Activated T-helper 2 cell treated with anti-CD3 and anti-CD28 coated beads, Interferon-gamma antibody, Interleukin-2, Interleukin-4, amounts not matched to agents 10 μg/mL and 5 μg/mL and 100 μg/mL, durations not matched to agents 14 hours and 24 hours and 36 hours (primary cell): Measurements from ENCODE around the gene GNRH2. TPM values are rescaled to one million over a fixed set of nuclear protein-coding genes. Genes with fewer than 3 reads are reported as not detected.
"Not testable (repeated sequence)": the region's sequence is repeated elsewhere in the genome, so short reads cannot be mapped to it uniquely, and the experiment has no call there.

Experiments
- DNase-seq: peaks from one replicate; pipeline ENCODE4 v3.0.0; 2021; ENCODE audit warnings: low spot score
- H3K27ac Mint-ChIP-seq: one replicate; pipeline ENCODE4 v1.8.0; 2021; ENCODE audit warnings: mixed read lengths
- H3K27me3 Mint-ChIP-seq: one replicate; pipeline ENCODE4 v1.8.0; 2021; ENCODE audit warnings: low read depth, mixed read lengths
- H3K36me3 Mint-ChIP-seq: one replicate; pipeline ENCODE4 v1.8.0; 2021; ENCODE audit warnings: low read depth, mixed read lengths
- H3K4me1 Mint-ChIP-seq: one replicate; pipeline ENCODE4 v1.8.0; 2021; ENCODE audit warnings: low read depth, mixed read lengths
- H3K4me3 Mint-ChIP-seq: one replicate; pipeline ENCODE4 v1.8.0; 2021; ENCODE audit warnings: low read depth, mild to moderate bottlenecking, moderate library complexity, mixed read lengths
- H3K9me3 Mint-ChIP-seq: one replicate; pipeline ENCODE4 v1.8.0; 2021; ENCODE audit warnings: mixed read lengths
- intact Hi-C: fragments of 100-400 bp; cut with micrococcal nuclease; formaldehyde crosslinking; loops from one replicate; pipeline ENCODE4 v1.15.1; 2023
- total RNA-seq: library from RNA; stranded (reverse); gene quantifications from 2 replicates; pipeline ENCODE4 v1.2.3, GENCODE V29; 2022

GNRH2 gene
- total RNA-seq, 1 donor from 2014 or later: 3.7 TPM

DNA sequence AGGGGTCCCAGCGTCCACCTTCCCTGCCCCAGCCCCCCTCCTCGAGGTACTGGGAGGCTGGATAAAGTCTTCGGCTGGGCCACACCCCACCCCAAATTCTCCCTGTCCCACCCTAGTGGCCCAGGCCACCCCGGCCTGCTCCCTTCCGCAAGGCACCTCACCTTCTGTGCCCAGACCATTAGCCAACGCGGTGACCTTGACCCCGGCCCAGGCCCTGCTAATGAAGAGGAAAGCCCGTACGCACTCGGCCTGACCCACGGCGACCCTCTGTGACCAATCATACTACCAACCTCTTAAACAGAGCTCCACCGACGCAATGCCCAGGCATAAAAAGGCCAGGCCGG, 27.8 kb downstream of the GNRH2 start:
- H3K27me3 Mint-ChIP-seq: peaks cover 11% of the 10 kb centered on the region
- no peak for DNase-seq
- H3K27ac Mint-ChIP-seq: no peak overlapping the region
- no peaks in the 10 kb centered on the region for H3K9me3 Mint-ChIP-seq
- peak overlapping the region; percentile 84 for H3K4me3 Mint-ChIP-seq
- intact Hi-C loops: no loop called here
- peaks cover 4% of the 10 kb centered on the region for H3K36me3 Mint-ChIP-seq
- H3K4me1 Mint-ChIP-seq: peaks cover 17% of the 10 kb centered on the region

DNA sequence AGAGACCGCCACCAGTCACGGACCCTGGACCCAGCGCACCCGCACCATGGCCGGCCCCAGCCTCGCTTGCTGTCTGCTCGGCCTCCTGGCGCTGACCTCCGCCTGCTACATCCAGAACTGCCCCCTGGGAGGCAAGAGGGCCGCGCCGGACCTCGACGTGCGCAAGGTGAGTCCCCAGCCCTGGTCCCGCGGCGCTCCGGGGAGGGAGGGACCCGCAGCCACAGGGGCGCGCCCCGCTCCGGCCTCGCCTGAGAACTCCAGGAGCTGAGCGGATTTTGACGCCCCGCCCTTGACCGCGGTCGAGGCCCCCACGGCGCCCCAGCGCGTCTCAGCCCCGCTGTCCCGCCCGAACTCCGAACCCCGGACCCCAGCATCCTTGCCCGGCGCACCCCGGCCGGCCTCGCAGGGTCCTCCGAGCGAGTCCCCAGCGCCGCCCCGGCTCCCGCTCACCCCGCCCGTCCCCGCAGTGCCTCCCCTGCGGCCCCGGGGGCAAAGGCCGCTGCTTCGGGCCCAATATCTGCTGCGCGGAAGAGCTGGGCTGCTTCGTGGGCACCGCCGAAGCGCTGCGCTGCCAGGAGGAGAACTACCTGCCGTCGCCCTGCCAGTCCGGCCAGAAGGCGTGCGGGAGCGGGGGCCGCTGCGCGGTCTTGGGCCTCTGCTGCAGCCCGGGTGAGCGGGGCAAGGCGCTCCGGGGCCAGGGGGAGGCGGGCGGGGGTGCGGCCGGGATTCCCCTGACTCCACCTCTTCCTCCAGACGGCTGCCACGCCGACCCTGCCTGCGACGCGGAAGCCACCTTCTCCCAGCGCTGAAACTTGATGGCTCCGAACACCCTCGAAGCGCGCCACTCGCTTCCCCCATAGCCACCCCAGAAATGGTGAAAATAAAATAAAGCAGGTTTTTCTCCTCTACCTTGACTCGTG, 28.4 kb downstream of the GNRH2 start, which contains the start of gene OXT:
Gene OXT (plus strand): TSS at position 11 of the 920 bp plus-strand sequence. CDS start 36 bp downstream, at position 47.
- DNase-seq: peak; percentile 49
- Mint-ChIP-seq H3K4me1 (peaks cover 19% of the 10 kb centered on the region), H3K36me3 (peaks cover 4% of the 10 kb centered on the region), H3K27ac (no peak within 1 kb of the TSS), H3K9me3 (no peaks in the 10 kb centered on the region), H3K27me3 (peaks cover 11% of the 10 kb centered on the region), H3K4me3 (peak within 1 kb of the TSS; percentile 84)
- intact Hi-C loops: no loop called here

DNA sequence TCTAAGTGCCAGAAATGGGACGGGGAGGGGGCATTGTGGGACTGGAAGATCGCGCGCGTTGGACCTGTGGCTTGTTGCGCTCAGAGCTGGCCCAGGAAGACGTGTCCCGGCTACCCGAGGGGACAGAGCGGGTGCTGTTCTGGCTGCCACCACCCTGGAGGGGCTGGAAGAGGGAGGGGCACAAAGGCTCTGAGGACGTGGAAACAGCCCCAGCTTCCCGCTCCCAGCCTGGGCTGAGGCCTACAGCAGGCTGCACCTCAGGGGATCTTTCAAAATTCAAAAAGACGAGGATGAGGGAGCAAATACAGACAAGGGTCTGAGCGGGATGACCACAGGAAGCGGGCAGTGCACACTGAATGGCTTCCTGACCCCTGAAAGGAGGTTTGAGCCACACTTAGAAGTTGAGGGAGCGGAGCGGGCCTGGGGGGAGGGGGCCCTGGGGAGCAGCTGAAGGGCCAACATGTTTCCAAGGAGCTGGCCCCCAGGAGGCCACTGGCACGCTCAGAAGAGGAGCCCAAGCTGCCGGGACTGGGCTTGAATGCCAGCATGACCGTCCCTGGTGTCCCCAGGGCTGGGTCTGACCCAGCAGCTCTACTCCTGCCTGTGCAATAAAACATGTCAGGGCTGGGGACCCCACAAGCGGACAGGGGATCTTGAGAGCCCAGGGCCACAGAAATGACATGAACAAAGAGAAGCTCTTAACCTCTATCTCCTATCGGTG, 29.3 kb downstream of the GNRH2 start:
- intact Hi-C loops: no loop called here
- Mint-ChIP-seq H3K4me1 (peaks cover 24% of the 10 kb centered on the region), H3K4me3 (peak overlapping the region; percentile 76), H3K27ac (no peak overlapping the region), H3K9me3 (peaks cover 2% of the 10 kb centered on the region), H3K36me3 (peaks cover 6% of the 10 kb centered on the region), H3K27me3 (peaks cover 12% of the 10 kb centered on the region)
- no peak for DNase-seq

DNA sequence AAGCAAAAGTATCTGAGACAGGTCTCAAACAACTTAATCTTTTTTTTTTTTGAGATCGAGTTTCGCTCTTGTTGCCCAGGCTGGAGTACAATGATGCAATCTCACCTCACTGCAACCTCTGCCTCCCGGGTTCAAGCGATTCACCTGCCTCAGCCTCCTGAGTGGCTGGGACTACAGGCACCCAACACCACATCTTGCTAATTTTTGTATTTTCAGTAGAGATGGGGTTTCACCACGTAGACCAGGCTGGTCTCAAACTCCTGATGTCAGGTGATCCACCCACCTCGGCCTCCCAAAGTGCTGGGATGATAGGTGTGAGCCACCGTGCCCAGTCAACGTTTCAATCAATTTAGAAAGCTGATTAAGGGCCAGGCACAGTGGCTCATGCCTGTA, 29.8 kb downstream of the GNRH2 start:
- H3K9me3 Mint-ChIP-seq, intact Hi-C loops, H3K27ac Mint-ChIP-seq, DNase-seq: not testable (repeated sequence)
- peak overlapping the region; percentile 21 for H3K4me3 Mint-ChIP-seq
- peaks cover 28% of the 10 kb centered on the region for H3K4me1 Mint-ChIP-seq
- H3K27me3 Mint-ChIP-seq: peaks cover 16% of the 10 kb centered on the region
- H3K36me3 Mint-ChIP-seq: peaks cover 10% of the 10 kb centered on the region

DNA sequence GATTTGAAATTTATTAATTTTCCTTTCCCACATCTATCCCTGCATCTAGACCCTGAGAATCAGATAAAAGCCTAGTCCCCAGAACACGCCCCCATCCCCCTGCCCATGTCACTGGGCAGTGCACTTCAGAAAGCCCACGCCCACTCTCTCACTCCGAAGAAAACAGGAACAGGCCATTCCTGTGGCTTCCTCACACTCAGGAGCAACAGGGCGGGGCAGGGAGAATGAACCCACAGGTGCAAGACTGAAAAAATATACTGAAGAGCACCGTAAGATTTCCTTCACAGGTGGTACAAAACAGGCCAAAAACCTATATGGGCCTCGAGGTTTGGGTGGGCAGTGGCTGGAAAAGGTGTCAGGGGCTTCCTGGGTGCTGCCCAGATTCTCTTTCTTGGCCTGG, 31.4 kb downstream of the GNRH2 start:
- Mint-ChIP-seq H3K27ac (no peak overlapping the region), H3K27me3 (peaks cover 26% of the 10 kb centered on the region), H3K4me3 (no peak overlapping the region), H3K4me1 (peaks cover 28% of the 10 kb centered on the region), H3K9me3 (peaks cover 7% of the 10 kb centered on the region), H3K36me3 (peaks cover 10% of the 10 kb centered on the region)
- intact Hi-C loops: no loop called here
- DNase-seq: no peak

DNA sequence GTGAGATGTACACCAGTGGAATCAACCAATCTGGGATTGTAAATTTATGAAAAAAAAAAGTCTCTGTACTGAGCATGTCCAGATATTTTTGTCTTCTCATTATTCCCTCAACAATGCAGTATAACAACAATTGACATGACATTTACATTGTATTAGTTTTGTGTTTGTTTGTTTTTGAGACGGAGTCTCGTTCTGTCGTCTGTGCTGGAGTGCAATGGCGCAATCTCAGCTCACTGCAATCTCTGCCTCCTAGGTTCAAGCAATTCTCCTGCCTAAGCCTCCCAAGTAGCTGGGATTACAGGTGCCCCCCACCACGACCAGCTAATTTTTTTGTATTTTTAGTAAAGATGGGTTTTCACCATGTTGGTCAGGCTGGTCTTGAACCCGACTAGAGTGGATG, 31.9 kb downstream of the GNRH2 start:
- H3K4me3 Mint-ChIP-seq, H3K27ac Mint-ChIP-seq, DNase-seq, H3K9me3 Mint-ChIP-seq, intact Hi-C loops: not testable (repeated sequence)
- peaks cover 31% of the 10 kb centered on the region for H3K27me3 Mint-ChIP-seq
- peaks cover 10% of the 10 kb centered on the region for H3K36me3 Mint-ChIP-seq
- peaks cover 28% of the 10 kb centered on the region for H3K4me1 Mint-ChIP-seq

DNA sequence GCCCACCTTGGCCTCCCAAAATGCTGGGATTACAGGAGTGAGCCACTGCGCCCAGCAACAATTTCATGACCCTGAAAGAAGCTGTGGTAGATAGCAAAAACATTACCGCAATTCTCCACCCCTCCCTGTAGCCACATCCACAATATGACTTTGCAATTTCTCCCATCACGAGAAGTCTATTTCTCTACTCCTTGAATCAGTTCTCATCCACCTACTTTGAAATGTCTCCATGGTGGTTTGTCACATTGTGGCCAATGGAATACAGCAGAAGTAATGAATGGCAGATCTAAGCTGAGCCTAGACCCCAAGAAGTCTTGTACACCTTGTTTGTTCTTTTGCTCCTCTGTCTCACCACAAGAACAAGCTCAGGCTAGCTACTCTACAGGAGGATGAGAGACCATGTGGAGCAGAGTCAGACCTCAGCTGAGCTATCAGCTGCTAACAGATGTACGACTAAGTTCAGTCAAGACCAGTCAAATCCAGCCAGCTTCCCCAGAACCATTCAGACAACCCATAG, 34.3 kb downstream of the GNRH2 start:
- peaks cover 7% of the 10 kb centered on the region for H3K9me3 Mint-ChIP-seq
- peak overlapping the region; percentile 9 for H3K27ac Mint-ChIP-seq
- no peak for DNase-seq
- intact Hi-C loops: no loop called here
- H3K36me3 Mint-ChIP-seq: peaks cover 6% of the 10 kb centered on the region
- H3K27me3 Mint-ChIP-seq: peaks cover 43% of the 10 kb centered on the region
- H3K4me3 Mint-ChIP-seq: no peak overlapping the region
- H3K4me1 Mint-ChIP-seq: peaks cover 21% of the 10 kb centered on the region

DNA sequence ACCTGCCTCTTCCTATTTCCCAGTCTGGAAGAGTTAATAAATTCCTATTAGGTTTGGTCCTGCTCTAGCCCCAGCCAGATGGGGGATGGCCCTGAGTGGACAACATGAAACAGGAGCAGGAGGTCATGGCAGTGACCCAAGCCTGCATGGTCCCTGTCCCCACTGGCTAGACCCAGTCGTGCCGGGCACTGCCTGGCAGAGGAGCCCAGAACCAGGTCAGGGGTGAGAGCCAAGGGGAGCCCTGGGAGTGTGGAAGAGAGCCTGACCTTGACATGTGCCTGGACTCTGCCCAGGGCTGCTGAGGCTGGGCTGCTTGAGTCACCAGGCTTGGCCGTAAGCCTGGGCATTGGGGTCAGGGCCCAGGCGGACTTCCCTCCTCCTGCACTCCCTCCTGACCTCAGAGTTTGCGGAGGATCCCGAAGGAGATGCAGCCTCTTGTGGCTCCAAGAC, 37.5 kb downstream of the GNRH2 start:
- Mint-ChIP-seq H3K27me3 (peaks cover 62% of the 10 kb centered on the region), H3K27ac (no peak overlapping the region)

DNA sequence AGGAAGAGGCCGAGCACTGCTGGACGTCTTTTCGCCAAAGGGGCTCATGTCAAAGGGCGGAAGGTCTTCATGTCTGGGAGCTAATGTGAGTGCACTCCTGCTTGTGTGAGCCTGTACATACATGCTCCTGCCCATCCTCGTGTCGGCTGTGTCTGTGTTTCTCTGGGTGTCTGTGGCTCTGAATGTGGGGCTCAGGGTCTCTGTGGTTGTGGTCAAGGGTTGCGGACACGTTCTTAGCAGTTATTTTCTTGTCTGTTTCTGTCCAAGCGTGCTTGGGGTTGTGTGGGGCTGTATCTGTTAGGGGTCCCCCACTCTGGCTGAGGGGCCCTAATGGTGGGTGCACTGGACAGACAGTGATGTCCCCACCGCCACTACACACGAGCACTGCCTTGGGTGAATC, 38.2 kb downstream of the GNRH2 start:
- peaks cover 6% of the 10 kb centered on the region for H3K36me3 Mint-ChIP-seq
- H3K27ac Mint-ChIP-seq: no peak overlapping the region
- peaks cover 63% of the 10 kb centered on the region for H3K27me3 Mint-ChIP-seq
- DNase-seq: no peak
- intact Hi-C loops: no loop called here
- peaks cover 7% of the 10 kb centered on the region for H3K9me3 Mint-ChIP-seq
- no peak overlapping the region for H3K4me3 Mint-ChIP-seq
- H3K4me1 Mint-ChIP-seq: peaks cover 16% of the 10 kb centered on the region

More for the DNA sequence above, 37.5 kb downstream of the GNRH2 start:
- H3K36me3 Mint-ChIP-seq: peaks cover 6% of the 10 kb centered on the region
- H3K4me3 Mint-ChIP-seq: no peak overlapping the region
- peaks cover 7% of the 10 kb centered on the region for H3K9me3 Mint-ChIP-seq
- peaks cover 16% of the 10 kb centered on the region for H3K4me1 Mint-ChIP-seq
- no peak for DNase-seq
- intact Hi-C loops: no loop called here

DNA sequence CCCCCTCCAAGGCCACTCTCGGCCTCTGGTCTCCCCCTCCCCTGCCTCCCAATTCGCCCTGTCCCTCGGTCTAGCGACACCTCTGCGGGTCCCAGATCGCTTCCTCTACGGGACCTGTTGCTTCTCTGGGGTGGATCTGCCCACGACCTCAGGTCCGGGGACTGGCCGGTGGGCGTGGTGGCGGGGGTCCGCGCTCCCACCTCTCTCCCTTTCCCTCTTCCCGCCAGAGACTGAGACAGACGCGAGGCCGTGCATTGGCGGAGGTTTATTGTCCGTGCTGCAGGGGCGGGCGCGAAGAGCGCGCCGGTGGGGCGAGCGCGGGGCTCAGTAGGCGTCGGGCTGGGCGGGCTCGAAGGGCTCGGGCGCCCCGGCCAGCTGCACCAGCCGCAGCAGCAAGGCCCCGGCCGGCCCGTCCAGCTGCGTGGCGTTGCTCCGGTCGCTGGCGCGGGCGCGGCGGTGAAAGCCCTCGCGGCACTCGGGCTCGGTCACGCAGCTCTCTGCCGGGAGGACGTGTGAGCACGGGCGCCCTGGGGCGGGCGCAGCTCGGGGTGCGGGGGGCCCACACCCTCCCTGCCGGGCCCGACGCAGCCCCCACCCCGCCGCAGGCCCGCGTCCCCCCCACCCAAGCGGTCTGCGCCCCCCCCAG, 39.0 kb downstream of the GNRH2 start:
- intact Hi-C loops: no loop called here
- H3K9me3 Mint-ChIP-seq: peaks cover 7% of the 10 kb centered on the region
- H3K4me1 Mint-ChIP-seq: peaks cover 11% of the 10 kb centered on the region
- peaks cover 6% of the 10 kb centered on the region for H3K36me3 Mint-ChIP-seq
- DNase-seq: no peak
- no peak overlapping the region for H3K27ac Mint-ChIP-seq
- H3K27me3 Mint-ChIP-seq: peaks cover 63% of the 10 kb centered on the region
- H3K4me3 Mint-ChIP-seq: peak overlapping the region; percentile 62

DNA sequence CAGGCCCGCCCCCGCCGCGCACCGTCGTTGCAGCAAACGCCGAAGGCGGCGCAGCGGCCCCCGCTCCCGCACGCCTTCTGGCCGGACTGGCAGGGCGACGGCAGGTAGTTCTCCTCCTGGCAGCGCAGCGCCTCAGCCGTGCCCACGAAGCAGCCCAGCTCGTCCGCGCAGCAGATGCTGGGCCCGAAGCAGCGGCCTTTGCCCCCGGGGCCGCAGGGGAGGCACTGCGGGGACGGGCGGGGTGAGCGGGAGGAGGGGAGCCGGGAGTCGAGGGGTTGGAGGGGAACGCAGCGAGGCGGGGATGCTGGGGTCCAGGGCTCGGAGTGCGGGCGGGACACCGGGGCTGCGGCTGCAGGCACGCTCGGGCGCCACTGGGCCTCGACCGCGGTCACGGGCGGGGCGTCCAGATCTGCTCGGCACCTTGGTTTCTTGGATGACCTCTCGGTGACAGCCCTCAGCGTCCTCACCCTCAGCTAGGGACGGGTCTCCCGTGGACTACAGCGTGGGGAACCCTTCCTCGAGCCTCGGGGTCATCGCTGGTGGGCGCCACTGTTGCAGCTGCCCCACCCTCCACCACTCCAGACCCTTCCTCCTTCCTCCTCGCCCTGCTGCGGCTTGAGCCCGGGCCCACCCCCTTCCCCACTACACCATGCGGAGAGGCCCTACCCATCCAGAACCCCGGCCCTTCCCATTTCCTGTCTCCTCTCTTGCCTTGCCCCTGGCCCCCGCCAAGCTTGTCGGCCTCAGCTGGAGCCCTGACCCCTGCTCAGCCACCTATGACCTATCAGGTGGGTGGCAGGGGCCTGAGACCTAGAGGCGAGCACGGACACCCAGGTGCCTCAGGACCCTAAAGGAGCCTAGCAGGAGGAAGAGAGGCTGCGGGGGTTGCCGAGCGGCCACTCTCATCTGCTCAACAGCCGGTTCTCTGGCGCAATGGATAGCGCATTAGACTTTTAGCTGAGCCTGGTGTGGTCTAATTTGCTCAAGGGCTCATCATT, 39.8 kb downstream of the GNRH2 start:
- H3K36me3 Mint-ChIP-seq: no peaks in the 10 kb centered on the region
- intact Hi-C loops: no loop called here
- peak overlapping the region; percentile 8 for H3K4me3 Mint-ChIP-seq
- peaks cover 58% of the 10 kb centered on the region for H3K27me3 Mint-ChIP-seq
- no peak overlapping the region for H3K27ac Mint-ChIP-seq
- DNase-seq: no peak
- no peaks in the 10 kb centered on the region for H3K9me3 Mint-ChIP-seq
- peaks cover 4% of the 10 kb centered on the region for H3K4me1 Mint-ChIP-seq
